A673 (cell line): ENCODE data around the gene SPINK2. TPM values are rescaled to one million over a fixed set of nuclear protein-coding genes. Genes with fewer than 3 reads are reported as not detected.

ENCODE experiments used
- BruUV-seq: library from RNA; stranded (reverse); fragments of 400-500 nt; replicated peaks from 2 replicates; lab custom pipeline; 2021; lab: Mats Ljungman, UMichigan
- CTCF ChIA-PET: fragments of 300-600 bp; sonication (Branson Sonifier 250); formaldehyde crosslinking; loops from one replicate; lab custom pipeline; 2022; ENCODE audit warnings: antibody characterized with exemption; lab: Charles Lee
- POLR2A ChIA-PET: fragments of 300-600 bp; sonication (Branson Sonifier 250); formaldehyde crosslinking; loops from one replicate; lab custom pipeline; 2022; ENCODE audit warnings: antibody characterized with exemption; ENCODE audit not compliant: low non-redundant PET; lab: Charles Lee
- DNase-seq: peaks from one replicate; pipeline ENCODE4 v3.0.0-alpha.2; 2015; ENCODE audit warnings: low spot score
- H3K27ac ChIP-seq: fragments of 200-600 bp; sonication (generic); 2 replicates; pipeline ENCODE4 v1.5.1; 2016; ENCODE audit warnings: mixed run types, low read depth, mild to moderate bottlenecking, mixed read lengths, antibody characterized with exemption, low read length; ENCODE audit not compliant: poor library complexity, severe bottlenecking
- H3K27me3 ChIP-seq: fragments of 200-600 bp; sonication (generic); replicated peaks from 2 replicates; pipeline ENCODE4 v1.6.1; 2017; ENCODE audit warnings: mixed run types, low read depth, mild to moderate bottlenecking, mixed read lengths, antibody characterized with exemption, low read length; ENCODE audit not compliant: insufficient read depth, poor library complexity
- H3K36me3 ChIP-seq: fragments of 200-600 bp; sonication (generic); 2 replicates; pipeline ENCODE4 v1.6.1; 2016; ENCODE audit warnings: mixed run types, mild to moderate bottlenecking, mixed read lengths, antibody characterized with exemption, low read length; ENCODE audit not compliant: insufficient read depth, poor library complexity, severe bottlenecking
- H3K4me1 ChIP-seq: fragments of 200-600 bp; sonication (generic); 2 replicates; pipeline ENCODE4 v1.6.1; 2017; ENCODE audit warnings: mixed run types, mild to moderate bottlenecking, mixed read lengths, antibody characterized with exemption, low read length; ENCODE audit not compliant: insufficient read depth, poor library complexity, severe bottlenecking
- H3K4me3 ChIP-seq: fragments of 200-600 bp; sonication (generic); 2 replicates; pipeline ENCODE4 v1.5.1; 2016; ENCODE audit warnings: low read depth, mixed run types, mild to moderate bottlenecking, mixed read lengths, low read length; ENCODE audit not compliant: poor library complexity, severe bottlenecking
- H3K9me3 ChIP-seq: fragments of 200-600 bp; sonication (generic); 2 replicates; pipeline ENCODE4 v1.6.1; 2016; ENCODE audit warnings: mixed run types, low read depth, mild to moderate bottlenecking, mixed read lengths, antibody characterized with exemption, low read length; ENCODE audit not compliant: poor library complexity, severe bottlenecking
- CTCF ChIP-seq: fragments of 300-800, 200-600 bp; sonication (generic); conservative IDR thresholded peaks from 2 replicates; pipeline ENCODE4 v1.5.1; 2017; ENCODE audit warnings: low read depth, mild to moderate bottlenecking, antibody characterized with exemption, low read length, moderate library complexity, mixed read lengths
- EZH2 ChIP-seq: fragments of 200-600 bp; sonication (generic); IDR thresholded peaks from 2 replicates; pipeline ENCODE4 v1.6.1; 2017; ENCODE audit warnings: borderline replicate concordance, low read depth, mild to moderate bottlenecking, mixed read lengths, antibody characterized with exemption, low read length; ENCODE audit not compliant: poor library complexity, severe bottlenecking
- intact Hi-C: fragments of 100-400 bp; cut with micrococcal nuclease; formaldehyde crosslinking; loops from one replicate; pipeline ENCODE4 v1.10.0; 2022; ENCODE audit not compliant: unreplicated experiment
- total RNA-seq: library from RNA; stranded (reverse); gene quantifications from 2 replicates; pipeline ENCODE4 v1.2.3, GENCODE V29; 2021

The SPINK2 gene
- total RNA-seq, 1 experiment from 2014 or later = not detected

- H3K9me3 ChIP-seq = no peaks in the 10 kb centered on the region
- BruUV-seq = no TSS peak
- H3K27ac ChIP-seq = no peak overlapping the region
- DNase-seq = no peak
- intact Hi-C loops = no loop called here
- H3K36me3 ChIP-seq = no peaks in the 10 kb centered on the region
- ChIA-PET CTCF (no interaction called here), POLR2A (no interaction called here)
- H3K27me3 ChIP-seq = no peaks in the 10 kb centered on the region
- no peak overlapping the region for H3K4me3 ChIP-seq
- no peak for TF ChIP-seq EZH2
- no peak for TF ChIP-seq CTCF
- H3K4me1 ChIP-seq = no peaks in the 10 kb centered on the region
These were observed 34.5 kb downstream of the SPINK2 start for GRCh38 chr4:56786955-56787354.

DNA sequence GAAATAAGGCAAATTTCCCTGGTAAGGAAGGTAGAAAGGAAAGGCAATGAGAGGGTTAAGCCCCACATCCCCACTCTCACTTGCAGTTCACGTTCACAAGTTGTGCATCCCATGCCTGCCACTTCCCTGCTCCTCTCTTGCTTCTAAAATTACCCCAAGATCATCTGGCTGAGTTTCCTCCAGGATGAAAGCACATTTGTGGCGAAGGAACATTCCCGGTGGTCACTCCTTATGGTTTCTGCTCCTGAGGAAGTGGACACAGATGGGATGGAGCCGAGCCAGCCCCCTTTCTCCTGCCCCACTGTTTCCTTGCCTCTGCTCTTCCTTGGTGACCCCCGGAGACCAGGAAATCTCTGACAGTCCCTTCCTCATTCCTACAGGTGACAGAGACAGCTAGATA, 37.5 kb downstream of the SPINK2 start:
- Histone ChIP-seq H3K36me3 (no peaks in the 10 kb centered on the region), H3K4me1 (no peaks in the 10 kb centered on the region), H3K27me3 (no peaks in the 10 kb centered on the region), H3K27ac (no peak overlapping the region), H3K4me3 (no peak overlapping the region), H3K9me3 (no peaks in the 10 kb centered on the region)
- DNase-seq = no peak
- intact Hi-C loops = no loop called here
- POLR2A ChIA-PET = no interaction called here
- BruUV-seq = no TSS peak
- TF ChIP-seq CTCF (no peak), EZH2 (no peak)
- CTCF ChIA-PET = no interaction called here

DNA sequence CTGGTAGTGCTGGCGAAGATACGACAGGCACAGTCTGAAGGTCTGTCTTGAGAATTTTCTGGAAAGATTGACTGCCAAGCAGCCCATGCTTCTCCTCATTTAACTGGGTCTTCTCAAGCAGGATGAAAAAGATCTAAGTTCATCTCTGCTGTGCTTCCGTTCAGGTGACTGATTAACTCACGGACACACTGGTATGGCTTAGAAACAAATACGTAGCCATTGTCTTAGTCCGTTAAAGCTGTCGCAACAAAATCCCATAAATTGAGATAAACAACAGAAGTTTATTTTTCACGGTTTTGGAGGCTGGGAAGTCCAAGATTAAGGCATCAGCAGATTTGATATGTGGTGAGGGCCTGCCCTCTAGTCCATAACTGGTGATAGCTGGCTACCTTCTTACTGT, 39.5 kb downstream of the SPINK2 start:
- intact Hi-C loops = no loop called here
- Histone ChIP-seq H3K4me3 (no peak overlapping the region), H3K27me3 (no peaks in the 10 kb centered on the region), H3K36me3 (no peaks in the 10 kb centered on the region), H3K4me1 (no peaks in the 10 kb centered on the region), H3K27ac (no peak overlapping the region), H3K9me3 (no peaks in the 10 kb centered on the region)
- no peak for TF ChIP-seq CTCF
- no peak for TF ChIP-seq EZH2
- ChIA-PET POLR2A (no interaction called here), CTCF (no interaction called here)
- BruUV-seq = no TSS peak
- no peak for DNase-seq
